AG09319 (cell line): Measurements from ENCODE around the gene SAXO2.
A peak's percentile ranks its signal among the peaks of the same experiment; 100 is the strongest.
"Not testable (repeated sequence)": the region's sequence is repeated elsewhere in the genome, so short reads cannot be mapped to it uniquely, and the experiment has no call there.

Experiments used
- DNase-seq: peaks from one replicate; pipeline ENCODE4 v3.0.0-alpha.2; 2010; ENCODE audit warnings: low read depth; ENCODE audit errors: extremely low read depth
- CTCF ChIP-seq: IDR thresholded peaks from 2 replicates; pipeline ENCODE4 v1.5.1; 2011; ENCODE audit warnings: low read depth, mild to moderate bottlenecking, inconsistent platforms, low read length, moderate library complexity

SAXO2 gene

GRCh38 chr15:82281276-82281675 lies 18.7 kb downstream of the SAXO2 start:
- TF ChIP-seq CTCF, result peak; percentile 14
- not testable (repeated sequence) for DNase-seq

GRCh38 chr15:82282386-82282785 lies 19.8 kb downstream of the SAXO2 start:
- not testable (repeated sequence) for DNase-seq

- not testable (repeated sequence) for DNase-seq
Observed at GRCh38 chr15:82284381-82284780, 21.8 kb downstream of the SAXO2 start.

- DNase-seq, result not testable (repeated sequence)
Observed at GRCh38 chr15:82286475-82286874, 23.9 kb downstream of the SAXO2 start.

- not testable (repeated sequence) for DNase-seq
Observed at GRCh38 chr15:82288202-82288601, 25.6 kb downstream of the SAXO2 start.

- TF ChIP-seq CTCF, result no peak
- no peak for DNase-seq
Observed at GRCh38 chr15:82292271-82292670, 29.7 kb downstream of the SAXO2 start.

GRCh38 chr15:82294061-82294690 lies 31.6 kb downstream of the SAXO2 start:
- no peak for DNase-seq
- TF ChIP-seq CTCF, result no peak

GRCh38 chr15:82297546-82297945 lies 34.9 kb downstream of the SAXO2 start:
- DNase-seq, result no peak
- TF ChIP-seq CTCF, result no peak

GRCh38 chr15:82298032-82298431 lies 35.4 kb downstream of the SAXO2 start:
- TF ChIP-seq CTCF, result no peak

GRCh38 chr15:82298520-82298919 lies 35.9 kb downstream of the SAXO2 start:
- no peak for DNase-seq
- TF ChIP-seq CTCF, result no peak

More at GRCh38 chr15:82298032-82298431, 35.4 kb downstream of the SAXO2 start:
- no peak for DNase-seq

GRCh38 chr15:82299511-82299914 lies 36.9 kb downstream of the SAXO2 start:
- DNase-seq, result not testable (repeated sequence)

GRCh38 chr15:82300326-82300725 lies 37.7 kb downstream of the SAXO2 start:
- not testable (repeated sequence) for DNase-seq
